ENCODE data around the gene ASIC3. TPM values are rescaled to one million over a fixed set of nuclear protein-coding genes. Genes with fewer than 3 reads are reported as not detected.

Gene ASIC3
- polyA plus RNA-seq, 1 donor: 2.3 TPM

DNA sequence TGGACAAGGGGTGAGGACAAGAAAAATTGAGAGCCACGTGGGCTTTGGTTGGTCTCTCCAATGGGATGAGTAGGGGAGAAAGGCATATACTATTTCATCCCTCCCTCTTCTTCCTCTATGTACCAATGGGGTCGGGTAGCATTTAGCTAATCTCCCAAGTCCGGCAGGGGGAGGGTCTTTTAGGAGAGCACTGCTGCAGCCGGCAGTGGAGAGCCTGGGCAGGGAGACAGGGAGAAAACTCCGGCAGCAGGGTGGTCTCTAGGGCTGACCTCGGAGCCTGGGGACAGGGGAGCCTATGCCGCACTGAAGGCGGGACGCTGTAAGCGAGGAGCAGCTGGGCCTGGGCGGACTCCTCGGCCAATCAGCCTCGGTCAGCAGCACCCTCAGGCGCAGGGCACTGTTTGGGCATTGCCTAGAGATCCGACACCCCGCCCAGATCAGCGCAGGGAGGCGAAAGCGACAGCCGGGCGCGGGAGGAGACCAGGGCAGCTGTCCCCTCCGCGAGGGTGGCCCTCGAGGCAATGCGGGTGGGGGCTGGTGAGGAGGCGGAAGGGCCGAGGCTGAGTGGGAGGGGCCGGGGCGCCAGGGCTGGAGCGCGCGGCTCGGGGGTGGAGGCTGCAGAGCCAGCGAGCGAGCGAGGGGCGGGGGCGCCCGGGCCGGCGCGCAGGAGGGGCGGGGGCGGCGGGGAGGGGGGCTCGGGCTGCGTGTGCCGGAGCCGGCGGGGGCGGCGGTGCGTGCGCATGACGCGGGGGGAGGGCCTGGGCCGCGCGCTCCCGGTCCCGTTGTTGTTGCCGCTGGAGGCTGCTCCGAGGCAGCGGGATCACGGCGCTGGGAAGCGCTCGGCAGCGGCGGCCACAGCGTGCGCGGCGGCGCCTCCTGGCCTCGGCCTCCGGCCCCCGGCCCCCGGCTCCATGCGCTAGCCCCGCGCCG is 37.6 kb downstream of the ASIC3 start, which contains the start of gene AGAP3:
TSS of gene AGAP3 (plus strand) at position 785 of the 930 bp plus-strand sequence. CDS start 267 bp downstream, outside the sequence.
- DNase-seq: peak; percentile 84

DNA sequence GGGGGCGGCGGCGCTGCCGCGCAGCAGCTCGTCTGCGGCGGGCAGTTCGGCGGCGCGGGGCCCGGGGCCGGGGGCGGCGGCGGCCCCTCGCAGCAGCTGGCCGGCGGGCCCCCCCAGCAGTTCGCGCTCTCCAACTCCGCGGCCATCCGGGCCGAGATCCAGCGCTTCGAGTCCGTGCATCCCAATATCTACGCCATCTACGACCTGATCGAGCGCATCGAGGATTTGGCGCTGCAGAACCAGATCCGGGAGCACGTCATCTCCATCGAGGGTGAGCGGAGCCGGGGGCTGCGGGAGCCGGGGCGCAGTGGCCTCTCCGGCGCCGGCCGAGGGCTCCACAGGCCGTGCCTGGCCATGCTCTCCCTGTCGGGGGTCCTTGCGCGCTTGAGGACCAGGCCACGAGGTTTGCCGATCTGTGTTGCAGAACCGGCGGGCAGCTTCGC is 38.5 kb downstream of the ASIC3 start:
- no peak for DNase-seq

DNA sequence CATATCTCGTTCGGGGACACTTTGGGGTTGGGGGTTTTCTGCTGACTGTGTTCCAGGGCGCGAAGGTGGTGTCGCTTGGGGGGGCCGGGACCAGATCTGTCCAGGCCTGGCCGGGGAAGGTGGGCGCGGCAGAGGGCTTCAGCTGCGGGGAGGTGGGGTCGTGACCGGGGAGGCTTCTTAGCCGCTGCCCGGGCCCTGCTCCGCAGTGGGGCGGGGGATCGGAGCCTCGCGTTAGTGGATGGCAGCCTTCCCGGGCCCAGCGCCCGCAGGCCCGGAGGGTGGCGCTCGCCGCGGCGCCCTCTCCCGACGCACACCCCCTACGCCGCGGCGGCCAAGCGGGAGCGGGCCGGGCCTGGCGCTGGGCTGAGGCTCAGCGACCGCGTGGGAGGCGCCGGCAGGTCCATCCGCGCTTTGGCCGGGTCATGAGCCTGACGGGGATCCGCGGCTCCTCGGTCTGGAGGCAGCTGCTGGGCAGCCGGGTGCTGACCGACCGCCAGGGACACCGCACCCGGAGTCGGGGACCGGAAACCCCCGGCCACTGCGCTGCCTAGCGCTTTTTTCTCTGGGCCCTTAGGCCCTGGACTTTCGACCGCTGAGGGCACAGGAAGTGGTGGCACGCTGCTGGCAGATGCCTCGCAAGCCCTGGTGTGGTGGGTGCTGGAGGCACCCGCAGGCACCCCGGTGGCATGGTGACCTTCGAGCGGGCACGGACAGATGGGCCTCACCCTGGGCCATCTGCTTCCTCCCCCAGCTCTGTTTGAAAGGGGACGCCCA is 39.1 kb downstream of the ASIC3 start:
- no peak for DNase-seq

DNA sequence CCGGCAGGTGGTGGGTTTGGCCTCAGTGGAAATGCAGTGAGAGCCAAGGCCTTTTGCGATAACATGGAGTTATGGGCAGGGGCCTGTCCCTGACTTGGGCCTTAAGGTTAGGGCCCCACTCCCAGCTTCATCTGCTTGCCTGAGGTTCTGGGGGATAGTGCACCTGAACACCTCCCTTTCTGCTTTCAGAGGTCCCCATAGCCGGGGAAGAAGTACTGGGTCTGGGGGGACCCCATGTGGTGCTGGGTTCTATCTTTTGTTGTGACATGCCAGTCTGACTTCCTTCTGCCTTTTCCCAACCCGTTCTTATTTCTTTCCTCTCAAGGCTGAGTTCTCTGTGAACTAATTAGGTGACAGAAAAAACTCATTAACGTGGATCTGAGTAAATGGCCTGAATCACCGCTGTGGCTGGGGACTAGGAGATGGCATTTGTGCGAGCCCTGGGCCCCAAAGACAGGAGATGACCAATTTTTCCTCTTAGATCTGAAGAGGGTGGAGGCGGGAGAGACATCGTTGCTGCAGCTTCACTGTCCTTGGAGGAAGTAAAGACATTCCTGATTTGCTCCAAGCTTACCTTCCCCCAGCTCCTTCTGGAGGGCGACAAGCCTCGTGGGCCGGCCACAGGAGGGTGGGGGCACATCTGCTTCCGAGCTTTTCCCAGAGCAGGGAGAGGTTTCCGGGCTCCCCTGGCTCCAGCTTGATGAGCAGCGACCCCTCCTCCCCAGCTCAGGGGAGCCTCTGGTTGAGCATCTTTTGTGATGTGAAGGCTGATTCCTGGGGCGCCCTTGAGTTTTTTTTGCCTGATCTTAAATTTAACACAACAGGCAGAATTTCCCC is 39.9 kb downstream of the ASIC3 start:
- no peak for DNase-seq

DNA sequence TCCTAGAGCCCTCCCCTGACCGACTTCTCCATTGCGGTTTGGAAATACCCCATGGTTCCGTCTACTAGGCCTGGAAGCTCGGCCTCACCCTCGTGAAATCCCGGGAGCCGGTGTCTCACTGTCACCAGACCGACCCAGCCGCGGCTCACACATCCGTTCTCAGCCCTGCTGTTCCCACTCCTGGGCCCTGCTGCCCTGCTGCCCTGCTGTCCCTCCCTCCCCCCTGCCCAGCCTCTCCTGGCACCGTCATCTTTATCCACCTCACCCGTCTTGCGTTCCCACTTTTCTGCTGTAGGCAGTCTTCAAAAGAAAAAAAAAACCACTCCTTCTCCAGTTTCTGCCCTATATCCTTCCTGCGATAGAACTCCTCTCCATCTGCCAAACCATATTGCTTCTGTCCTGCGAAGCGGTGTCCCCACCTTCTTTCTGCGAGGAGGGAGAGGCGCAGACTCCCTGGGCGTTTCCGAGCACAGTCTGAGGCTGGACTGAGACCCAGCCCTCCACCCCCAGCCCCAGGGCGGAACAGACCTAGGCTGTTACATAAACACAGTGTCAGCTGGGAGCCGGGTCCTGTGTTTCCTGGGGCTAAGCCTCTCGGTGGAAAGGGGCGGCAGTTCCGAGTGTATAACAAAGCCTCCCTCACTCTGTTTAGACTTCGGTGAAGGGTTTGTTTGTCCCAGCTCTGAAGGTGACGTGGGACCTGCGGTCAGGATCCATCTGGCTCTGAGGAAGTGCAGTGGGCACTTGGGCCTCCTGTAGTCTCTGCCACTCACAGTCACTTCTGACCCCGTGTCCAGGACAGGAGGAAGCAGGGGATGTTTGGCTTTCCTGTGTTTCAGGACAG is 40.7 kb downstream of the ASIC3 start:
- no peak for DNase-seq

DNA sequence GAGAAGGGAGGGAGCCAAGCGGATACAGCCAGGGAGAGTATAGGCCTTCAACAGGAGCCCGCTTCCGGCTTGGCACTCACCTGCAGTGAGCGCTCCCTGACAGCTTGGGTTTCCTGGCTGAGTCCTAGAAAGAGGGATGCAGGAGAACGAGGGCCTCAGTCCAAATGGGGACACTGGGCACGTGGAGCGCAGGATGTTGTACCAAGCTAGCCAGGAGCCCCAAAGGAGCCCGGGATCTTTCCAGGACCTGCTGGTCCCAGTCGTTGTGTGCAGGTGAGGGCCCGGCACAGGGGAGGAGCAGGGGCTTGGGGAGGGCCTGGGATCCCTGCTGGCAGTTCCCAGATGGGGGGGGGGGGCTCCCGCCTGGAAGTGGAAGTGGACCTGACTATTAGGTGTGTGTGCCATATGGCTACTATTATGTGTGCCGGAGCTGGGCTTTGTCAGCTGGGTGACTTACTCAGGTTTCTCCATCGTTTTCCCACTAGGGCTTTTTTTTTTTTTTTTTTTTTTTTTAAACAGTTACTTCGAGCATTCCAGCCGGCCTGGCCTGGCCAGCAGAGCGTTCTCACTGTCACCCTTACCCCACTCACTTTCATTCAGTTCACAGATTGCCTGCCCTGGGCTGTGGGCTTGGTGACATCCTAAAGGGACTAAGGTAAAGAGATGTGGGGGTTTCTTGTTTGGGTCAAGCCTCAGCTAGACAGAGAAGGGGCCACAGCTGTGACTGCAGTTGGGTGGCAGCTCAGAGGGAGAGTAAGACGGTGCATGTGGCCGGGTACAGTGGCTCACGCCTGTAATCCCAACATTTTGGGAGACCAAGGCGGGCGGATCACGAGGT is 41.8 kb downstream of the ASIC3 start:
- DNase-seq: no peak

DNA sequence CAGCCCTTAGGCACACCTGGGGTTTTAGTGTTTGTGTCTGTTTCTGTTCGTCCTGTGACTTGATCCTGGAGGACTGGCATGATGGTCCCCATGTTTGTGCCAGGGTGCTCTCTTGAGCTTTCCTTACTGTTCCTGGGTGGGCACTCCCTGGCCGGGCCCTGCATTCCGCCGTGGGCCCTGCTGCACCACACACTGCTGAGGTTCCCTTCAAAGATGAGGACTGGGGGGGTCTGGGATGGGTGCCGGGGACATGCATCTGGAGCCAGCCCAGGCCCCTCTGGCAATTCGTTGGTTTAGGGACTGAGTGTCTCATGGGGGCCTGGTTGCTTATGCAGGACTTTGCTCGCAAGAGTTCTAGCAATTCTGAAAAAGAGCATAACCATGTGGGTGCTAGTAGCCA is 42.7 kb downstream of the ASIC3 start:
- no peak for DNase-seq

DNA sequence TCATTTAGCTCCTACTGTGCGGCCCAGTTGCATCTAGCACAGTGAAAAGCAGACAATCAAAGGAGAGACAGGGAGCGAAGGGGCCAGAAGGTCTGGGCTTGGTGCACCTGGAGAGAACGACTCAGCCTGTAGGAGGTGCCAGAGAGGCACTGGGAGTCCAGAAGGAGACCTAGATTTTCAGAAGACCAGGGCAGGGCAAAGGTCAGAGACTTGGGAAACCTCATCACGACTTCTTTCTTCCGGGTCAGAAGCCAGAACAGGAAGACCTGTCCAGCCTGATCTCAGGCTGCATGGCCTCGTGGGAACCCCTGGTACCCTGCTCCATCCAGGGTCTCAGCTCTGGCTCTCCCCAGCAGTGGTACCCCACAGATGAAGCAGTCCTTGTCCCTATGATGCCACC is 43.1 kb downstream of the ASIC3 start:
- DNase-seq: no peak

DNA sequence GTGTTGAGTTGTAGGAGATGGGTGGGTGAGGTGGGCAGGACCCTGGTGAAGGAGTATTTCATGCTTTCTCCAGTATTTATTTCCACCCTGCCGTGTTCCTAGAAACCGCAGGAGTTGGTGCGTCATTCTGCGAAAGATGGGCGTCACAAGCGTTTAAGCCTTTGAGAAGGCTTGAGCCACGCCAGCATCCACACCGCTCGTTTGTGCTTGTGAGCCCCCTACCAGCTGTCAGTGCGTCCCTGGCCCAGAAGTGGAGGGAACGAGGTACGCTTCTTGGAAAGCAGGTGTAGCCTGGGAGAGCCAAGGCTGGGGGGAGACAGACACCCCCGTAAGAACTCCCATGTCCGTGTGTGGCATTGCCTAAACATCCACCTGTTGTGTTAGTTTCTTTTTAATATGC is 43.7 kb downstream of the ASIC3 start:
- DNase-seq: no peak

DNA sequence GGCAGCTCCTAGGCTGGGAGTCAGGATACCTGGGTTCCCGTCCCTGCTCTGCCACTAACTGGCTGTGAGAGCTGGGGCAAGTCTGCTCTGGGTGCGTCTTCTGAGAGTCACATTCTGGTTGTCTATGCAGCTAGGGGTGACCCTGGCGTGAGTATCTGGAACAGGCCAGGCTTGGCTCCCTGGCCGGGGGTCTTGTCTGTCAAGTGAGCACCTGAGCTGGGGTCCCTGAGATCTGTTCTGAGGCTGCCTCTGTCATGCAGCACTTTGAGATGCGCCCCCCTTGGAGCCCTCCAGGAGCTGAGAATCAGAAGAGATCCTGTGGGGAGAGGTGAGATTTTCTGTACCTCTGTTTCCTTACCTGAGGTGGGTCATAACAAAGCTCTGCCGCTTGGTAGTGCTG is 45.4 kb downstream of the ASIC3 start:
- no peak for DNase-seq

DNA sequence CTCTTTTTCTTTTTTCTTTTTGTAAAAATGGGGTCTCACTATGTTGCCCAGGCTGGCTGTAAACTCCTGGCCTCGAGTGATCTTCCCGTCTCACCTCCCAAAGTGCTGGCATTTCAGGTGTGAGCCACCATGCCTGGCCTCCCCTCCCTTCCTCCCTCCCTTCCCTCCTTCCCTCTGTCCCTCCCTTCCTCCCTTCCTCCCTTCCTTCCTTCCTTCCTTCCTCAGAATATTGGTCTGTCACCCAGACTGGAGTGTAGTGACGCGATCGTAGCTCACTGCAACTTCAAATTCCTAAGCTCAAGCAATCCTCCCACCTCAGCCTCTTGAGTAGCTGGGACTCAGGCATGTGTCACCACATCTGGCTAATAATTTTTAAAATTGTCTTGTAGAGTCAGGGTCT is 46.3 kb downstream of the ASIC3 start:
- DNase-seq: no peak

DNA sequence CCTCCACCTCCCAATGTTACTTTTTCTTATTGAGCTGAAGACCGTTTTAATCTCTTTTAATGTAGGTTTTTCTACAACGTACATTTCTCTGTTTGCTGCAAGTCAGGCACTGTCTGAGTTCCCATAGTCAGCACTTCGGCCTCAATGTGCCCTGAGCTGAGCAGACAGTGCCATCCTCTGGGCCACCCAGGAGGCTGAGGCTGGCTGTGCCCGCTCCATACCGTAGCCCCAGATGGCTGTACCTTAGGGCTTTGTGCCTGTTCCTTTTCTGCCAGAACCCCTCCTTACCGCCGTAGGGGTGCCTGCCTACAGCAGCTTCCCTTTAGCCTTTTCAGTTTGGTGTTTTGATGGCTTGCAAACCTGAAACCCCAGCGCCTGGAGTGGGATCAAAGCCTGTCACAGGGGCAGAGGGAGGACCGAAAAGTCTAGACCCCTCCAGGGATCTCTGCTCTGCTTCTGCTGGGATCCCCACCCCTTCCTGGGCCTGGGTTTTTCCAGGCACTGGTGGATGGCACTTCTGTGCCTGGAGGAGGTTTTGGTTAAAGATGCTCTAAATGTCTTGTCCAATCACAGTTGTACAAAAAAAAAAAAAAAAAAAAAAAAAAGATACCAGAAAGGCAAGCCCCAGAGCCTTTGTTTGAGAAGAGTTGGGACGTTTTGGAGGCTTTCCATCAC is 46.9 kb downstream of the ASIC3 start:
- DNase-seq: no peak

DNA sequence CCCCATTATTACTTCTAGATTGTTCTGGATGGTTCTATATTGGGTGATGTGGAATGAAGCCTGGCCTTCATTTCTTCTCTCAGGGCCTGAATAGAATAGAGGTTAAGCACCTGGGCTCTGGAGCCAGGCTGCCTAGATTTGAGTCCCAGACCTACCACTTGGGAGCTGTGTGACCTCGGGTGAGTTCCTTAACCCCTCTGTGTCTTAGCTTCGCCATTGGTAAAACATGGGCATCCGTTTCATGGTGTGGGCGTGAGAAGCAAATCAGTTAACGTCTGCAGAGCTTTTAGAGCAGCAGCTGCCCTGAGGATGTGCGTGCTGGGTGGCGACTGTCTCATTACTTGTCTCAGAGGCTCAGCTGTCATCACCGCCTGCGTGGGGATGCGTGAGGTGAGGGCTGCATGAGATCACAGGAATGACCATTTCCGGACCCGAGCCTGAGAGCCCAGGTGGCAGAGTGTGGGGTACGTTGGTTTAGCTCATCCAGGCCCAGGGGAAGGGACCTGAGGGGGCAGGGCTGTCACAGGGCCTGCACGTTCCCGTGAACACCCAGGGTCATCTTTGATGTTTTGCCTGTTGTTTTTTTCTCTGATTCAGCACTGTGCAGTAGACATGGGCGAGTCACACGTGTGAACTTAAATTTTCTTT is 47.6 kb downstream of the ASIC3 start:
- no peak for DNase-seq

DNA sequence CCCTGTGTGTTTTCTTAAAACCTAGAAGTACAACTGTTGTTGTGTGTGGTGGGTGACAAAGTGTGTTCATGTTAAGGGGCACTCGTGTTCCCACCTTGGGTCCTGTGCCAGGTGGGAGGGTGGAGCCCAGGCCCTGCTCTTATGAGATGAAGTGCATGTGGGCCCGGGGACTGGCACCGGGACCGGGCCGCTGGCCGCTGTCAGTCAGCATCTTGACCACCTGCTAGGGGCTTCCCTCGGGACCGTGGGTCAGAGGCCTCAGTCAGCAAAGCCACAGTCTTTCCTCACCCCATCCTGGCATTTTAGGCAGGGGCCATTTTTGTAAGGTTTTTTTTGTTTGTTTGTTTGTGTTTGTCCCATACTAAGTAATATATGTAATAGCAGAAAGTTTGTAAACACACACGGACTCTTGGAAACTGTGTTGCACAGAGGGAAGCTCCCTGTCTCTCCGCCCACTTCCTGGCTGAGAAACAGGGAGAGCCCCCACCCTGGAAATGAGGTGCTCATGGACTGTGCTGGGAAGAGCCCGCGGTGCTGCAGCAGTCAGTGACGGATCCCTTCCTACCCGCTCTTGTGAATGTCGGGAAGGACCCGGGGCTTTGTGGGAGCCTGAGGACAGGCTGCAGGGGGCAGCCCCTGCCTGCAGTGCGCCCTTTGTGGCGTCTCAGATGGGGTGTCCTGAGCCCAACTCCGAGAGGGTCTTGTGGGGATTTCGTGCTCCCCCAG is 51.3 kb downstream of the ASIC3 start:
- no peak for DNase-seq

DNA sequence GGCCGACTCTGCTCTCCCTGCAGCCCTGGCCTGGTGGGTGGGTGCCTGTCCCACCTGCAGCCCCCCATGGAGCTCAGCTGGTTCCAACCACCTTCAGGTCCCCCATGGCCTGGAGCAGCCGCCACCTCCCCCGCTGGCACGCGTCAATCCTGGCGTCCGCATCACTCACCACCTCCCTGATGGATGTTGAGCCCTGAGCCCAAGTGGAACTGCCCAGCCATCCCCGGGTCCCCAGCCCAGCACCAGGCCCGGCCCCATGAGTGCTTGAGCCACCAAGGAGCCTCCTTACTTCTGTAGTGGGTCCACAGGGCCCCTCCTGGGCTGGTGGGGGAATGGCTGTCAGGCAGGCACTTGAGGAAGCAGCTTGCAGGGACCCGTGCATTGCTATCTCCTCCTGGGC is 52.6 kb downstream of the ASIC3 start:
- no peak for DNase-seq

DNA sequence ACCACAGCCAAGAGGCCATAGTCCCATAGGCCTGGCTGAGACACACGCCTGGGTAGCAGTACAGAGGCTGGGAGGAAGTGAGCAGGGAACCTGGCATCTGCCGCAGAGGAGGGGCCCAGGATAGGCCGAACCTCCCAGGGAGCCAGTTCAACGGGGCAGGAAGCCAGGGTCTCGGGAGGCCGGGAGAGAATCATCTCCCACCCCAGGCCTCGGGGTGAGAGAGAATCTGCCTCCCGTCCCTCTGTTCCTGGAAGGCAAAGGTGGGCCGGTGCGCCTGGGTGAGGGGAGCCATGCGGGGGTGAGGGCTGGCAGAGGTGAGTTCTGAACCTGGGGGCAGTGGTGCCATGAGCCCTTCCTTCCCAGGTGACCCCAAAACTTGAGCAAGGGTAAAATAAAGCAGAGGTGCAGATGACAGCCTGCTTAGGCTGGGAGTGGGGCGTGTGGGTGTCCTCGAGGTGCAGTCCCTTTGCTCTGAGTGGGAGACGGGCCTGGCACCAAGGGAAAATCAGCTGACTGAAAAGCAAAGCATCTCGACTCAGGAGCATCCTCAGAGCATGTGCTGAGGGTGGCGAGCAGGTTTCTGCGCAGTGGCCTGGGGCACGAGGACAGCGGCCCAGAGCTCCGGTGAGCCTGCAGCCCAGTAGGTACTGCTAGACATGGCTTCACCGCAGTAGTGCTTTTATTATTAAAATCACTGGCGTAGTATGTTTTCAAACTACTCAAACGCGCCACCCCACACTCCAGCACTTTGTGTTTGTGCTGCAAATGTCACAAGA is 53.5 kb downstream of the ASIC3 start:
- DNase-seq: no peak

Measured in left kidney (tissue), 2 donors.